Left kidney (tissue), 2 donors: ENCODE measurements around the gene PCSK5. TPM values are rescaled to one million over a fixed set of nuclear protein-coding genes. Genes with fewer than 3 reads are reported as not detected.

Experiments
- DNase-seq: peaks from one replicate; pipeline ENCODE4 v3.0.0-alpha.2; 2013
- polyA plus RNA-seq: library from polyadenylated mRNA; unstranded; fragments of 120-200 nt; gene quantifications from one replicate; pipeline ENCODE4 v1.2.1, GENCODE V29; 2013; ENCODE audit not compliant: insufficient read length

PCSK5 gene
- polyA plus RNA-seq, 1 donor: 18.0 TPM

DNA sequence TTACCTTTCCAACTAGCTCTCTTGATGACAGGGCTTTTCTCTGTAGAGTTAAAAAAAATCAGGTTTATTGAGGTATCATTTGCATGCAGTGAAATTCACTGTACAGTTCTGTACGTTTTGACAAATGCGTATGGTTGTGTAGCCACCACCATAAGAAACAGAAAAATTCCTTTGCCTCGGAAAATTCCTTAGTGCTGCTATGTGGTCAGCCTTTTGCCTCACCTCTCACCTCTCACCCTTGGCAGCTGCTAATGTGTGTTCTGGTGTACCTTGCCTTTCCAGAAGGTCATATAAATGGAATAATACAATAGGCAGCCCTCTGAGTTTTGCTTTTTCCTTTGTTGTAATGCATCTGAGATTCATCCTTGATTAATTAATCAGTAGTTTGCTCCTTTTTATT, 28.4 kb downstream of the PCSK5 start:
- DNase-seq: no peak

GRCh38 chr9:75921391-75922127, 31.1 kb downstream of the PCSK5 start:
- no peak for DNase-seq

- DNase-seq: no peak
Measured at GRCh38 chr9:75926385-75926784, 35.9 kb downstream of the PCSK5 start.

- DNase-seq: no peak
Measured at GRCh38 chr9:75927356-75927755, 36.9 kb downstream of the PCSK5 start.

DNA sequence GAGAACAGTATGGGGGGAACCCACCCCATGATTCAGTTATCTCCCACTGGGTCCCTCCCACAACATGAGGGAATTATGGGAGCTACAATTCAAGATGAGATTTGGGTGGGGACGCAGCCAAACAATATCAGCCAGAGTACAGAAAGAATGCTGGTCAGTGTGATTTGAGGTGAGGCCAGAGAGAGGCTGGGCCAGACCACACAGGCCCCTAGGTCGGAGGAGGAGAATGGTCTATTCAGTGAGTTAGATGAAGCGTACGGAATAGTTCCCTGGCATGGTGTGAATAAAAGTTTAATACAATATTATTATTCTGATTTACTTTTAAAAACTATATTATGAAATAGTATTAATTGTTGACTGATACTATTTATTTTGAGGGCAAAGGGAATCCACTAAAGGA, 39.7 kb downstream of the PCSK5 start:
- no peak for DNase-seq

DNA sequence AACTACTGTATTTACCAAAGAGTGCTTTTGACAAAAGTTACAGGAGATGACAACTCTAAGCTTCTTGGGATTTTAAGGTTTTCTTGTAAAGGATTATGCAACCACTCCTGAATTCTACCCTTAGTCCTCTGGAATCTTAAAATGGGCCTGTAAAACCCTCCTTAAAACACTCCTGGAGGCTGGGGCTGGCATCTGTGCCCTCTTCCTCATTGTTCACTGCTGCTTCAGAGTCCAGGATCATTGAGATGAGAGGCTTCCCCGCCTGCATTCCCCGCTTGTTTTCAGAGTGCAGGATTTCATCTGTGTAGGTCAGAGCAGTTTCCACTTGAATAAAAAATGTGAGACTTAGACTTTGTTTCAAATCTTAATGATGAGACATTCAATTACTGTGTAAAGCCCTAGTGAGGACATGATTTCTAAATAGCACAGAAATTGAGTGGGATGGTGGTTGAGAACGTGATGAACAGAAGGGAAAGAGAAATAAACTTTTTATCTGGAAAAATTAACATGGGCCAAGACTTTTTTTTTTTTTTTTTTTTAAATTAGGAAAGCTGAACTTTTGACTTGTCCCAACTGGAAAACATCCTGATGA, 40.4 kb downstream of the PCSK5 start:
- no peak for DNase-seq

DNA sequence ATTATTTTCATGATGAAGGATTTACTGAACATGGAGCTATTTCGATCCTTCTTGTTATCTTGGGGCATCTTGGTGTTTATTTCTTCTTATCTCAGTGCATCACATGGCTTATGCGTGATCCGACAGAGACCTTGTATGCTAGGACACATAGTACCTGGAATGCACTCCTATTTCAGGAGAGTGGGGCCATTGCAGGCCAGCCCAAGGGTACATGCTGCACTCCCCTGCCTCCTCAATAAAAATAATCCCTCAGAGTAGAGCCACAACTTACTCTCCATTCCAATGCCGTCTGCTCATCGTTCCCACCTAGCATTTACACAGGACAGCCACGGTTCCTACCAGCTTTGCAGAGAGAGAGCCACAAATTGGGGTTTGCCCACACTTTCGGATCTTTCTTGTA, 43.5 kb downstream of the PCSK5 start:
- no peak for DNase-seq

GRCh38 chr9:75935591-75935990, 45.1 kb downstream of the PCSK5 start:
- DNase-seq: no peak

DNA sequence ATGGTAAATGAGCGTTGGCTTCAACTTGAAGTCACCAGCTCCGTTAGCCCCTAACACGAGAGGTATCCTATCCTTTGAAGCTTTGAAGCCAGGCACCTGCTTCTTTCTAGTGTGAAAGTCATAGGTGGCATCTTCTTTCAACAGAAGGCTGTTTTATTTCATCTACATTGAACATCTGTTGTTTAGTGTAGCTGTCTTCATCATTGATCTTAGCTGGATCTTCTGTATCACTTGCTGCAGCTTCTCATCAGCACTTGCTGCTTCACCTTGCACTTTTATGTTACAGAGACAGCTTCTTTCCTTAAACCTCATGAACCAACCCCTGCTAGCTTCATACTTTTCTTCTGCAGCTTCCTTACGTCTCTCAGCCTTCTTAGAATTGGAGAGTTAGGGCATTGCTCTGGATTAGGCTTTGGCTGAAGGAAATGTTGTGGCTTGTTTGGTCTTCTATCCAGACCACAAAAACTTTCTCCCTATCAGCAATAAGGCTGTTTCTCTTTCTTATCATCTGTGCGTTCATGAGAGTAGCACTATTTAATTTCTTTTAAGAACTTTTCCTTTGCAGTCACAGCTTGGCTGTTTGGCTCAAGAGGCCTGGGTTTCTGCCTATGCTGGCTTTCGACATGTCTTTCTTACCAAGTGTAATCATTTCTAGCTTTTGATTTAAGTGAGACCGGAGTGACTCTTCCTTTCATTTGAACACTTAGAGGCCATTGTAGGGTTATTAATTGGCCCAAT, 47.2 kb downstream of the PCSK5 start:
- DNase-seq: no peak

- no peak for DNase-seq
Measured at GRCh38 chr9:75938946-75939345, 48.5 kb downstream of the PCSK5 start.

DNA sequence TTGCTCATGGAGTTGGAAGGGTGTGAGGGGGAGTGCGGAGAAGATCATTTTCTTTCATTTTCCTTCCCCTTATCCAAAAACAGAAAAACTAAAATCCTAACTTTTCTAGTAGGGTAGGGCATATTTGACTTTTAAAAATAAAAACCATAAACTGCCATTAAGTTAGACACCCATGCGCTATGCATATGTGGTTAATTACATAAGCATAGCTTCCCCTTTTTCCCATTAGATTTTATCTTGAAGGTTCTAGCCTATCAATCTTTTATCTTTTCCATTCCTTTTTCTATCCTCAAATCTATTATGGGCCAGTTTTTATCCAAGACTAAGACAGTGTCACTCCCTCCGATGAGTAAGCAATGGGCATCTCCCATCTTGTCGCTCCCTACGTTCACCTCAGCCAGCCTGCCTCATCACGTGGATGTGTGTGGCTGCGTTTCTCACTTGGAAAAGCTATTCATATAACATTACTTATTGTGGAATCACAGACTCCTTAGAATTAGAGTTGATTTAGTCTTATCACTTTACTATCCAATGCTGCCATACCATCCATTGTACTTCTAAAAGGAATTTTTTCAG, 49.2 kb downstream of the PCSK5 start:
- DNase-seq: no peak

DNA sequence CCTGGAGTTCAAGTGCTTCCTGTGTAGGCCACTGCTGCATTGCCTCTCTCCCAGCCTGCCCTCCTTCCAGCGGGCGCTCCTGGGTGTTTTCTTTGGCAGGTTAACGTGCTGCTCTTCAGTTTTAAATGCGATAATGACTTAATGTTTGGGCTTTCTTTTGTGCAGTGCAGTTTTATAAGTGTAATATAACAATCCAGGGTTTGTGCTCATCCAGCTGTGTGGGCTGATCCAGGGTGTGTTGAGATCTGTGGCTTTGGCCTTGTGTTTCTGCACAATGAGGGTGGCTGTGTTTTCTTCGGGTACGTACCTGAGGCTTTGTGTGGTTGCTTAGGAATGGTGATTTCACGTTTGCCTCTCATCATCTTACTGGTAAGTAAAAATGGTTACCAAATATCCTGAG, 50.6 kb downstream of the PCSK5 start:
- no peak for DNase-seq

GRCh38 chr9:75941577-75942311, 51.3 kb downstream of the PCSK5 start:
- DNase-seq: no peak

- no peak for DNase-seq
Measured at GRCh38 chr9:75946766-75947165, 56.3 kb downstream of the PCSK5 start.

- no peak for DNase-seq
Measured at GRCh38 chr9:75947233-75947632, 56.8 kb downstream of the PCSK5 start.

DNA sequence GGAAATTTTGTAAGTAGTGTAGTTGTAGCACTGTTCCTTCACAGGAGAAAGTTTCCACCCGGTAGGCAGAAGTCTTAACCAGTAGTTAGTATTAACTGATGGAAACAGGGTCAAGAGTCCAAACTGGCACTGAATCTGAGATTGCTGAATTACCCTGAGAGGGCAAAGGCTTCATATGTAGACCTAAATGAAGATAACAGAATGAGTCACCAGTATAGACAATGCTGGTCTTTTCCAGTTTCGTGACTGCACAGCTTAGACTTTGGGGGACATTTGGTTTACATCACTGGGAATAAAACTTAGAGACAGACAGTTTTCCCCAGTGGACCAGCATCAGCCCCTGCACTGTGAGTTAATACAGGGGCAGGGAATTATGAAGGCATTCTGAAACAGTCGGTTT, 60.5 kb downstream of the PCSK5 start:
- DNase-seq: no peak

GRCh38 chr9:75953218-75953617, 62.7 kb downstream of the PCSK5 start:
- DNase-seq: no peak

DNA sequence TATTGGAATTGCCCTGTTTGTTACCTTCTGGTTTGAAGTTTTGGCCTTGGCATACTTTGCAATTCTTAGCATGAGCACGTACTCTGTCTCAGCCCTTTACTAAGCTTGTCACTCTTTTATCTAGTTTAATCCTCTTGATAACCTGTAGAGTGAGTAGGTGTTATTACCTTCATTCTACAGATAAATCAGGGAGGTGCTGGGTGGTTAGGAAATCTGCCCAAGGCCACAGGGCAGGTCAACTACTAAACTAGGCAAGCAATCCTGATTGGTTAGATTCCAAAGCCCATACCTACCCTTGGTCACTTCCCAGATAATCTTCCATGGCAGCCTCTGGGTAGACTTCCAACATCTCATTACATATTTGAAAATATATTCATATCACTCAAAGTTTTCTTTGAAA, 65.7 kb downstream of the PCSK5 start:
- DNase-seq: no peak

DNA sequence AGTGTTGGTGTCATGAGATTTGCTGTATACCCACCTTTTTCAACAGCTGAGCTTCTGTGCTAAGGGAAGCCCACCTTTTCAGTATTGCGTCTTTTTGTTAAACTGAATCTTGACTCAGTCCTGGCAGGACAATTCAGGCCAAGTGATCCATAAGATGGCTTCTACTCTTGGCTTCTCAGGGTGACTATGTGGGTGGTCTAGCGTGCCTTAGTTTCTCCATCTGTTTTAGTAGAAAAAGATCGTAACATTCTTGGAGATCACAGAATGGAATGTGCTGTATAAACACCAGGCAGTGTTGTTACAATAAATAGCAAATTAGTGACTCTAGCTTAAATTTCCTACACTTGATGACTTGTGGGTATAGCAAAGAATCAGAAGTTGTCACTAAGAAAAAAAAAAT, 66.6 kb downstream of the PCSK5 start:
- DNase-seq: no peak

DNA sequence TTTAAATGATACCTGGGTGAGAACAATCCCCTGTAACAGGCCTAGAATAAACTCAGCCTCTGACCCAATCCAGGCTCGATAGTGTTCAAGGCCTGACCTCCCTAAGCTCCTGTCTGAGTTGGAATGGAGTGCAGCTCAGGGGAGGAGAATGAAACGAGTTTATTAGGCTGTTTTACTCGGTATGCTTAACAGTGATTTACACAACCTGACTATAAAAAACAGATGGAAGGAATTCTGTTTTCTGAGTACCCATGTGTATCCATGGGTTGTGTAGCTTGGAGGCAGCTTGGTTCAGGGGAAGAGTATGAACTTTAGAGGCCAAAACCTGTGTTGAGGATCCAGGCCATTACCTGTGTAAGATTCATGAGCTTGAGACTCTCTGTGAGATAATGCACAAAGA, 67.8 kb downstream of the PCSK5 start:
- DNase-seq: peak; percentile 34

GRCh38 chr9:75960551-75960950, 70.1 kb downstream of the PCSK5 start:
- DNase-seq: peak; percentile 37

DNA sequence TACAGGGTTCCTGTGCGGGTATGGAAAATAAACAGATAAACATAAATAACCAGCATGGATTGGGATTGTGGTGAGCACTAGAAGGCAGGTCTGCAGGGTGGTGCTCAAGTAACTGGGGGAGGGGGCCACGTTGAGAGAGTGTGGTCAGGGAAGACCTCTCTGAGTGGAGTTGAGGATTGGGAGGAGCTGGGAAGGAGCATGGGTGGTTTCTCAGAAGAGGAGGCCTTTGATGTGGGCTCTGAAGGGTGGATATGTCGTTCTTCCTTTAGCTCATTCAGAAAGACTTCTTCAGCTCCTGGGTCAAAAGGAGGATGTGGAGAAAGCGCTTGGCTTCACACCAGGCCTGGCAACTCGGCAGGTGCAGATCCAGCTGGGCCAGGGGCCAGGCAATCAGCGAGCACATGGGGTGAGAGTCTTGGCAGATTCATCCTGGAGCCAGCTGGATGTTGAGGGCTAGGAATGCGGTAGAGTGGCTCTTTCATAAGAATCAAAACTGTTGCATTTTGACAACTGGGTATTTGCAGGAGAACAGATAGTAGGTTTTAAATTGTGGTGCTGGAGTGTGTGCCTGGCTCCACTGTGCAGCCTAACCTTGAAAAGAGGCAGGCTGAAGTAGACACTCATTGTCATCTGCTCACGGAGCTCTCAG, 71.7 kb downstream of the PCSK5 start:
- DNase-seq: no peak
